Measurements from ENCODE around the gene CCT7.

Gene CCT7

DNA sequence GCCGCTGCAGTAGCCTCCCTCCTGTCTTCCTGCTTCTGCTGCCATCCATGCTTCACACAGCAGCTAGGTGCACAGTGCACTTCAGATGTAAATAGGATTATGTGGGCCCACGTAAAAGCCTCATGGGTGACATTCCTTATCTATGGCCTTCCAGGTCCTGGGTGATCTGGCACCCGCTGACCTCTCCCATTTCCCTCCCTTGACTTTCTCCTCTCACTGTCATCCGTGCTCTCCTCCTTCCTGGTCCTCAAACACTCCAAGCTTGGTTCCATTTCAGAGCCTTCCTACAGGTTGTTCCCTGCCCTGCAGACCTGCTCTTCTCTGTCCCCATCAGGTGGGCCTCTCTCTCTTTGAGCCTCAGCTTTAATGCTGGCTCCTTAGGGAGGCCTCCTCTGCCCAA, 24.1 kb upstream of the CCT7 start:
- Histone ChIP-seq H3K4me1 (ENCODE audit: control insufficient read depth, insufficient read depth, low read length) (no peaks in the 10 kb centered on the region), H3K4me3 (ENCODE audit: low read depth, low read length) (no peak overlapping the region), H3K36me3 (ENCODE audit: control insufficient read depth in 2 of 2, insufficient read depth in 1 of 2, low read length in 2 of 2) (no peaks in the 10 kb centered on the region), H3K9me3 (ENCODE audit: control insufficient read depth, insufficient read depth, low read depth, low read length) (no peaks in the 10 kb centered on the region), H3K27ac (ENCODE audit: extremely low read depth, low read depth, low read length) (no peak overlapping the region)
- ChIA-PET POLR2A (interaction anchor here (0.6 to 1.2 kb wide), 2 partner anchors 13 to 24 kb away, joined by 3 to 4 read pairs; partner anchors contain the start of gene CCT7), CTCF (interaction anchor here (0.9 to 4.3 kb wide), 5 partner anchors 18 to 323 kb away, joined by 3 to 25 read pairs (median 5); partner anchors contain the start of gene SPR)
- TF ChIP-seq PRDM2 (tag by site-specific recombination; IDR thresholded peaks at IDR 0.05; ENCODE audit: borderline replicate concordance): no peak

DNA sequence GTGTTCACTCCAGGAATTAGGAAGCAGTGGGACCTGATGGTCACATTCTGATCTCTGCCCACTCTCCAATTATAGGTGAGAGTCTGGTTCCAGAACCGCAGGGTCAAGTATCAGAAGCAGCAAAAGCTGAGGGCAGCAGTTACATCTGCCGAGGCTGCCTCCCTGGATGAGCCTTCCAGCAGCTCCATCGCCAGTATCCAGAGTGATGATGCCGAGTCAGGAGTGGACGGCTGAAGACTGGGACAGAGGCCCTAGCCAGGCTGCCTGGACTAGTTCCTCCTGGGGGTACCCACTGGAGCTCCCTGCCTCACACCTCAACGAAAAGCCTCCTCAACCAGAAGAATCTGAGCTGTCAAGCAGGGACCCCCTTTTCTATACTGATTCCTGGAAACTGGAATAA, 23.4 kb upstream of the CCT7 start:
- Histone ChIP-seq H3K9me3 (ENCODE audit: control insufficient read depth, insufficient read depth, low read depth, low read length) (no peaks in the 10 kb centered on the region), H3K4me1 (ENCODE audit: control insufficient read depth, insufficient read depth, low read length) (no peaks in the 10 kb centered on the region), H3K27ac (ENCODE audit: extremely low read depth, low read depth, low read length) (no peak overlapping the region), H3K36me3 (ENCODE audit: control insufficient read depth in 2 of 2, insufficient read depth in 1 of 2, low read length in 2 of 2) (no peaks in the 10 kb centered on the region), H3K4me3 (ENCODE audit: low read depth, low read length) (no peak overlapping the region)
- ChIA-PET POLR2A (interaction anchor here (0.6 to 1.2 kb wide), 2 partner anchors 14 to 23 kb away, joined by 3 to 4 read pairs; partner anchors contain the start of gene CCT7), CTCF (interaction anchor here (0.9 to 4.3 kb wide), 7 partner anchors 19 to 323 kb away, joined by 3 to 37 read pairs (median 9); partner anchors contain the start of gene SPR)
- TF ChIP-seq ZNF132 (tag by site-specific recombination; IDR thresholded peaks at IDR 0.05; ENCODE audit: borderline replicate concordance): no peak
- TF ChIP-seq ZNF707 (tag by site-specific recombination; IDR thresholded peaks at IDR 0.05): no peak
- no peak for TF ChIP-seq KLF8 (tag by site-specific recombination; IDR thresholded peaks at IDR 0.05)
- TF ChIP-seq, protein P1, sequence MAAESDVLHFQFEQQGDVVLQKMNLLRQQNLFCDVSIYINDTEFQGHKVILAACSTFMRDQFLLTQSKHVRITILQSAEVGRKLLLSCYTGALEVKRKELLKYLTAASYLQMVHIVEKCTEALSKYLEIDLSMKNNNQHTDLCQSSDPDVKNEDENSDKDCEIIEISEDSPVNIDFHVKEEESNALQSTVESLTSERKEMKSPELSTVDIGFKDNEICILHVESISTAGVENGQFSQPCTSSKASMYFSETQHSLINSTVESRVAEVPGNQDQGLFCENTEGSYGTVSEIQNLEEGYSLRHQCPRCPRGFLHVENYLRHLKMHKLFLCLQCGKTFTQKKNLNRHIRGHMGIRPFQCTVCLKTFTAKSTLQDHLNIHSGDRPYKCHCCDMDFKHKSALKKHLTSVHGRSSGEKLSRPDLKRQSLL (tag by site-specific recombination; IDR thresholded peaks at IDR 0.05): no peak
- TF ChIP-seq ZNF596 (tag by site-specific recombination; IDR thresholded peaks at IDR 0.05): no peak
- no peak for TF ChIP-seq ZNF626 (tag by site-specific recombination; IDR thresholded peaks at IDR 0.05)
- TF ChIP-seq, protein P2, sequence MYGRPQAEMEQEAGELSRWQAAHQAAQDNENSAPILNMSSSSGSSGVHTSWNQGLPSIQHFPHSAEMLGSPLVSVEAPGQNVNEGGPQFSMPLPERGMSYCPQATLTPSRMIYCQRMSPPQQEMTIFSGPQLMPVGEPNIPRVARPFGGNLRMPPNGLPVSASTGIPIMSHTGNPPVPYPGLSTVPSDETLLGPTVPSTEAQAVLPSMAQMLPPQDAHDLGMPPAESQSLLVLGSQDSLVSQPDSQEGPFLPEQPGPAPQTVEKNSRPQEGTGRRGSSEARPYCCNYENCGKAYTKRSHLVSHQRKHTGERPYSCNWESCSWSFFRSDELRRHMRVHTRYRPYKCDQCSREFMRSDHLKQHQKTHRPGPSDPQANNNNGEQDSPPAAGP (tag by site-specific recombination; IDR thresholded peaks at IDR 0.05): no peak
- TF ChIP-seq ZNF558 (tag by site-specific recombination; IDR thresholded peaks at IDR 0.05): no peak
- TF ChIP-seq EGR2 (tag by site-specific recombination; IDR thresholded peaks at IDR 0.05; ENCODE audit: low read depth): no peak
- no peak for TF ChIP-seq ZNF223 (tag by site-specific recombination; IDR thresholded peaks at IDR 0.05)
- no peak for TF ChIP-seq FEZF1 (tag by site-specific recombination; IDR thresholded peaks at IDR 0.05)
- TF ChIP-seq GLI4 (tag by site-specific recombination; IDR thresholded peaks at IDR 0.05): no peak
- TF ChIP-seq ZNF776 (tag by site-specific recombination; IDR thresholded peaks at IDR 0.05; ENCODE audit: borderline replicate concordance): no peak
- no peak for TF ChIP-seq ZNF548 (tag by site-specific recombination; IDR thresholded peaks at IDR 0.05)
- no peak for TF ChIP-seq OVOL3 (tag by site-specific recombination; IDR thresholded peaks at IDR 0.05)
- no peak for TF ChIP-seq KLF10 (tag by site-specific recombination; IDR thresholded peaks at IDR 0.05)
- TF ChIP-seq, protein P3, sequence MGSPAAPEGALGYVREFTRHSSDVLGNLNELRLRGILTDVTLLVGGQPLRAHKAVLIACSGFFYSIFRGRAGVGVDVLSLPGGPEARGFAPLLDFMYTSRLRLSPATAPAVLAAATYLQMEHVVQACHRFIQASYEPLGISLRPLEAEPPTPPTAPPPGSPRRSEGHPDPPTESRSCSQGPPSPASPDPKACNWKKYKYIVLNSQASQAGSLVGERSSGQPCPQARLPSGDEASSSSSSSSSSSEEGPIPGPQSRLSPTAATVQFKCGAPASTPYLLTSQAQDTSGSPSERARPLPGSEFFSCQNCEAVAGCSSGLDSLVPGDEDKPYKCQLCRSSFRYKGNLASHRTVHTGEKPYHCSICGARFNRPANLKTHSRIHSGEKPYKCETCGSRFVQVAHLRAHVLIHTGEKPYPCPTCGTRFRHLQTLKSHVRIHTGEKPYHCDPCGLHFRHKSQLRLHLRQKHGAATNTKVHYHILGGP (tag by site-specific recombination; IDR thresholded peaks at IDR 0.05): no peak
- TF ChIP-seq ZNF140 (tag by site-specific recombination; IDR thresholded peaks at IDR 0.05): no peak
- TF ChIP-seq ZNF654 (tag by site-specific recombination; IDR thresholded peaks at IDR 0.05; ENCODE audit: low read depth): no peak
- TF ChIP-seq BCL11B (tag by site-specific recombination; IDR thresholded peaks at IDR 0.05; ENCODE audit: low read depth): no peak

All from HEK293 (cell line).